ENCODE data around the gene ADAM12. TPM values are rescaled to one million over a fixed set of nuclear protein-coding genes. Genes with fewer than 3 reads are reported as not detected.

Gene ADAM12
- total RNA-seq, 1 donor from 2014 or later = 18.4 TPM

DNA sequence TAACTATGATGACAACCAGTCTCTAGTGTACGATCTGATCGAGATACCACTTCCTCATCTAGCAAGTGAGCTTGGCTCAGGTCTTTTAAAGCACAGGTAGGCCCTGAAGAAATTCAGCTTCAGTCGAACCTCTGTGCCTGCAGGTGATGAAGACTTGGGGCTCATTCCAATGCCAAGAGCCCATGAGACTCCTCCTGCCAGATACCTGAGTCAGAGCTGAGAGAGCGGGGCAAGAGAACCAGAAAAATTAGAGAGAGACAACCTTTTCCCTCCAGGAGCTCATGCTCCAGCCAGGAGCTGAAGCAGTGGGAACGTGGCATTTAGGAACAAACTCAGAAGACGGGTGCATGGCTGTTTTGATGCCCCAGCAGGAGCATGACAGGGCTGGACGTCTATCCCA is 259.3 kb downstream of the ADAM12 start:
- Mint-ChIP-seq H3K4me1 (ENCODE audit: low read depth, unreplicated experiment) (peaks cover 8% of the 10 kb centered on the region), H3K36me3 (ENCODE audit: unreplicated experiment) (peaks cover 6% of the 10 kb centered on the region), H3K9me3 (ENCODE audit: unreplicated experiment) (peaks cover 5% of the 10 kb centered on the region), H3K27me3 (ENCODE audit: unreplicated experiment) (peaks cover 2% of the 10 kb centered on the region), H3K4me3 (ENCODE audit: unreplicated experiment) (no peak overlapping the region), H3K27ac (ENCODE audit: unreplicated experiment) (no peak overlapping the region)
- DNase-seq = no peak
- TF ChIP-seq, protein P1, sequence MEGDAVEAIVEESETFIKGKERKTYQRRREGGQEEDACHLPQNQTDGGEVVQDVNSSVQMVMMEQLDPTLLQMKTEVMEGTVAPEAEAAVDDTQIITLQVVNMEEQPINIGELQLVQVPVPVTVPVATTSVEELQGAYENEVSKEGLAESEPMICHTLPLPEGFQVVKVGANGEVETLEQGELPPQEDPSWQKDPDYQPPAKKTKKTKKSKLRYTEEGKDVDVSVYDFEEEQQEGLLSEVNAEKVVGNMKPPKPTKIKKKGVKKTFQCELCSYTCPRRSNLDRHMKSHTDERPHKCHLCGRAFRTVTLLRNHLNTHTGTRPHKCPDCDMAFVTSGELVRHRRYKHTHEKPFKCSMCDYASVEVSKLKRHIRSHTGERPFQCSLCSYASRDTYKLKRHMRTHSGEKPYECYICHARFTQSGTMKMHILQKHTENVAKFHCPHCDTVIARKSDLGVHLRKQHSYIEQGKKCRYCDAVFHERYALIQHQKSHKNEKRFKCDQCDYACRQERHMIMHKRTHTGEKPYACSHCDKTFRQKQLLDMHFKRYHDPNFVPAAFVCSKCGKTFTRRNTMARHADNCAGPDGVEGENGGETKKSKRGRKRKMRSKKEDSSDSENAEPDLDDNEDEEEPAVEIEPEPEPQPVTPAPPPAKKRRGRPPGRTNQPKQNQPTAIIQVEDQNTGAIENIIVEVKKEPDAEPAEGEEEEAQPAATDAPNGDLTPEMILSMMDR (IDR thresholded peaks at IDR 0.05; ENCODE audit: partially characterized antibody, unreplicated experiment) = no peak

DNA sequence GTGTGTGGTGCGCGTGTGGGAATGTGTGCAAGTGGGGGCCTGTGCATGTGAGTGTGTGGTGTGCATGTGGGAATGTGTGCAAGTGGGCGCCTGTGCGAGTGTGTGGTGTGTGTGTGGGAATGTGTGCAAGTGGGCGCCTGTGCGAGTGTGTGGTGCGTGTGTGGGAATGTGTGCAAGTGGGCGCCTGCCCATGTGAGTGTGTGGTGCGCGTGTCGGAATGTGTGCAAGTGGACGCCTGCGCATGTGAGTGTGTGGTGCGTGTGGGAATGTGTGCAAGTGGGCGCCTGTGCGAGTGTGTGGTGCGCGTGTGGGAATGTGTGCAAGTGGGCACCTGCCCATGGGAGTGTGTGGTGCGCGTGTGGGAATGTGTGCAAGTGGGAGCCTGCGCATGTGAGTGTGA is 259.7 kb downstream of the ADAM12 start:
- Mint-ChIP-seq H3K27ac (ENCODE audit: unreplicated experiment) (no peak overlapping the region), H3K4me1 (ENCODE audit: low read depth, unreplicated experiment) (peaks cover 8% of the 10 kb centered on the region), H3K27me3 (ENCODE audit: unreplicated experiment) (peaks cover 2% of the 10 kb centered on the region), H3K9me3 (ENCODE audit: unreplicated experiment) (peaks cover 4% of the 10 kb centered on the region), H3K36me3 (ENCODE audit: unreplicated experiment) (peaks cover 2% of the 10 kb centered on the region), H3K4me3 (ENCODE audit: unreplicated experiment) (no peak overlapping the region)
- TF ChIP-seq, protein P1 (IDR thresholded peaks at IDR 0.05; ENCODE audit: partially characterized antibody, unreplicated experiment) = no peak
- DNase-seq = no peak

DNA sequence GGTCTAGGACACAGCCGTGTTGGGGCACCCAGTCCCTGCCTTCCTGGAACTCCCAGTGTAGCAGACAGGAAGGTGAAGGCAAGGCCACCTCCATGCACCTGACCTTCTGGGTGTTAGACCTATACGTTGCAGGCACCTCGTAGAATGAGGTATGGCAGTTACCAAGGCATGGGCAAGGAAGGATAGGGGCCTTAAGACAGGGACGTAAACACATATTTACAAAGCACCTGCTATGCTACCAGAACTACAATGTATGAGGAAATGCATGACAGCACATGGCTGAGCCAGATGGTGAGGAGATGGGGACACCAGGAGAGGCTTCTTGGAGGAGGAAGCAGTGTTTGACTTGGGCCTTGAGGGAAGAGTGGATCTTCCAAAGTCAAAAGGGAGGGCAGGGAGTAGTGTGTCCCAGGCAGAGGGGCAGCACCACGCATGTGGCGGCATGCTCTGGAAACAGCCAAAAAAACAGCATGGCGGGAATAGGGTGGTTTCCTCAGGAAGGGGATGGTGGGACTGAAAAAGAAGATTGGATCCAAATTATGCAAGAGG is 260.7 kb downstream of the ADAM12 start:
- TF ChIP-seq, protein P1 (IDR thresholded peaks at IDR 0.05; ENCODE audit: partially characterized antibody, unreplicated experiment) = no peak
- no peak overlapping the region for H3K27ac Mint-ChIP-seq (ENCODE audit: unreplicated experiment)
- no peaks in the 10 kb centered on the region for H3K36me3 Mint-ChIP-seq (ENCODE audit: unreplicated experiment)
- peaks cover 3% of the 10 kb centered on the region for H3K9me3 Mint-ChIP-seq (ENCODE audit: unreplicated experiment)
- H3K27me3 Mint-ChIP-seq (ENCODE audit: unreplicated experiment) = peaks cover 2% of the 10 kb centered on the region
- peaks cover 8% of the 10 kb centered on the region for H3K4me1 Mint-ChIP-seq (ENCODE audit: low read depth, unreplicated experiment)
- DNase-seq = no peak
- H3K4me3 Mint-ChIP-seq (ENCODE audit: unreplicated experiment) = no peak overlapping the region

DNA sequence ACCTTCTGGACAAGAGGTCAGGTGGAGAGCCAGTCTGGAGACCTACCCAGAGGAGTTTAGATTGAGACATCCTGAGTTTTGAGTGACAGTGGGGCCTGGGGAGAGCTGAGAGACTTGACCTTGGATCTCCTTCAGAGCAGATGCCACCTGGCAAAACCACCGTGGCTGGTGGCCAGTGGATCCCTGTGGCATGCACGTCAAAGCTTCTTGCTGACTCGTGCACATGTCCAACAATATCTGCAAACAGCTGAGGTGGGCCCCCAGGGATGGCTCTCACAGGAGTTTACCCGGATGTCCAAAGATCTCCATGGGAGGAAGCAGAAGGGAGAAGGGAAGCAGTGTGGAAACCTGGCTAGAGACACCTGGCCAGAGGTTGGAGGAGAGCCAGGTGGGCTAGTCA is 261.4 kb downstream of the ADAM12 start:
- TF ChIP-seq, protein P1 (IDR thresholded peaks at IDR 0.05; ENCODE audit: partially characterized antibody, unreplicated experiment) = no peak
- no peak for DNase-seq
- Mint-ChIP-seq H3K27me3 (ENCODE audit: unreplicated experiment) (peaks cover 2% of the 10 kb centered on the region), H3K4me3 (ENCODE audit: unreplicated experiment) (no peak overlapping the region), H3K27ac (ENCODE audit: unreplicated experiment) (no peak overlapping the region), H3K9me3 (ENCODE audit: unreplicated experiment) (peaks cover 3% of the 10 kb centered on the region), H3K36me3 (ENCODE audit: unreplicated experiment) (no peaks in the 10 kb centered on the region), H3K4me1 (ENCODE audit: low read depth, unreplicated experiment) (peaks cover 8% of the 10 kb centered on the region)

DNA sequence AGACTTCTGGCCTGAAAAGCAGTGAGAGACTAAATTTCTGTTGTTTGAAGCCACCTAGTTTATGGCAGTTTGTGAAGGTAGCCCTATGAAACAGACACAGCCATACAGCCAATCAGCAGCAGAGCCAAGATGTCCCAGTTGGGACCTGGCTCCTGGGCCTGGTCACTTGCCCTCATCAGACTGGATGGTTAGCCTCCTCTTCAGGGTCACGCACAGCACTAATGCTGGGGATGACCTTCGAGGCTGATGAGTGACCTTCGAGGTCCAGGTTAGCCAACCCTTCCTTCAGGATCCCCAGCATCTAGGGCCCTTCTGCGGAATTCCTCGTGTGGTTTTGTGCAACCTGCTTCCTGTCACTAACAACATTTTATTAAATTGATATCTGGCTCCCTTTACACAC is 262.3 kb downstream of the ADAM12 start:
- no peaks in the 10 kb centered on the region for H3K36me3 Mint-ChIP-seq (ENCODE audit: unreplicated experiment)
- no peak overlapping the region for H3K4me3 Mint-ChIP-seq (ENCODE audit: unreplicated experiment)
- peaks cover 3% of the 10 kb centered on the region for H3K9me3 Mint-ChIP-seq (ENCODE audit: unreplicated experiment)
- peaks cover under 1% of the 10 kb centered on the region for H3K4me1 Mint-ChIP-seq (ENCODE audit: low read depth, unreplicated experiment)
- no peak for DNase-seq
- TF ChIP-seq, protein P1 (IDR thresholded peaks at IDR 0.05; ENCODE audit: partially characterized antibody, unreplicated experiment) = no peak
- H3K27ac Mint-ChIP-seq (ENCODE audit: unreplicated experiment) = no peak overlapping the region
- H3K27me3 Mint-ChIP-seq (ENCODE audit: unreplicated experiment) = no peaks in the 10 kb centered on the region

All from glutamatergic neuron (in vitro differentiated cells).